Kidney (tissue), 14 donors: ENCODE measurements around the gene VPS8. TPM values are rescaled to one million over a fixed set of nuclear protein-coding genes. Genes with fewer than 3 reads are reported as not detected.

Source experiments
- DNase-seq, 5 donors: peaks; one replicate each; pipeline ENCODE4 v3.0.0-alpha.2; 2013 to 2020
- FAIRE-seq: peaks from 2 replicates; lab custom pipeline; 2012; peaks lifted over from hg19 to GRCh38; lab: Jason Lieb, UNC
- H3K27ac ChIP-seq, 2 donors: one replicate each; pipeline ENCODE4 v1.7.0; 2013; ENCODE audit warnings: low read depth in 2 of 2, low read length in 2 of 2, inconsistent platforms in 1 of 2
- H3K27me3 ChIP-seq: one replicate; pipeline ENCODE4 v1.7.1; 2013; ENCODE audit warnings: low read length, inconsistent platforms; ENCODE audit not compliant: control insufficient read depth, insufficient read depth
- H3K36me3 ChIP-seq, 3 donors: one replicate each; pipeline versions ENCODE4 v1.7.0 to v1.7.1; 2013; ENCODE audit warnings: low read length in 3 of 3, control low read depth in 1 of 3, inconsistent platforms in 1 of 3; ENCODE audit not compliant: insufficient read depth in 3 of 3, control insufficient read depth in 2 of 3
- H3K4me1 ChIP-seq, 3 donors: one replicate each; pipeline versions ENCODE4 v1.7.0 to v1.7.1; 2013; ENCODE audit warnings: low read length in 3 of 3, inconsistent platforms in 1 of 3, low read depth in 1 of 3; ENCODE audit not compliant: control insufficient read depth in 2 of 3, insufficient read depth in 2 of 3
- H3K4me3 ChIP-seq, 3 donors: one replicate each; pipeline versions ENCODE4 v1.7.0 to v1.8.1; 2013; ENCODE audit warnings: low read length in 3 of 3, control low read depth in 1 of 3, inconsistent platforms in 1 of 3
- H3K9ac ChIP-seq, 3 donors: one replicate each; pipeline versions ENCODE4 v1.7.0 to v1.7.1; 2013; ENCODE audit warnings: low read length in 3 of 3, control low read depth in 1 of 3, inconsistent platforms in 1 of 3
- H3K9me3 ChIP-seq, 3 donors: one replicate each; pipeline versions ENCODE4 v1.7.0 to v1.7.1; 2013; ENCODE audit warnings: low read length in 3 of 3, control low read depth in 1 of 3, inconsistent platforms in 1 of 3; ENCODE audit not compliant: control insufficient read depth in 2 of 3, insufficient read depth in 1 of 3
- intact Hi-C: fragments of 100-400 bp; cut with DNase I; formaldehyde crosslinking; loops from one replicate; pipeline ENCODE4 v1.11.1; 2022
- polyA plus RNA-seq: library from polyadenylated mRNA; stranded (reverse); fragments of 350-450 nt; fragmentation: Illumina TruSeq; extraction: RNeasy Lipid Tissue Mini Kit (QIAGEN cat#74804); gene quantifications from one replicate; pipeline ENCODE4 v1.2.3, GENCODE V29; 2014; ENCODE audit warnings: low read depth, low replicate concordance; ENCODE audit not compliant: insufficient read depth
- total RNA-seq: library from RNA; stranded (reverse); fragmentation: NEBNext Ultra II Directional; extraction: Animal tissue kit (Norgen Biotek cat#: 25700); gene quantifications from one replicate; pipeline ENCODE4 v1.2.1, GENCODE V29; 2021
- TF ChIP-seq, protein P1 (sequence below): IDR thresholded peaks from 3 replicates; pipeline ENCODE4 v1.5.1; 2012; ENCODE audit warnings: mild to moderate bottlenecking, moderate library complexity, borderline replicate concordance; ENCODE audit not compliant: insufficient read depth; ENCODE audit errors: extremely low read depth
- donor health status: control.
- donor health status: control.
- donor health status: control.
- donor health status: control.
- donor health status: control.
- donor health status: DM: yes; HTN: yes; CAD: no.
- donor health status: Normal renal cell carcinoma (clear cell type).

The VPS8 gene
- total and polyA plus RNA-seq, 2 donors from 2014 or later = 10.8 to 55.0 TPM

DNA sequence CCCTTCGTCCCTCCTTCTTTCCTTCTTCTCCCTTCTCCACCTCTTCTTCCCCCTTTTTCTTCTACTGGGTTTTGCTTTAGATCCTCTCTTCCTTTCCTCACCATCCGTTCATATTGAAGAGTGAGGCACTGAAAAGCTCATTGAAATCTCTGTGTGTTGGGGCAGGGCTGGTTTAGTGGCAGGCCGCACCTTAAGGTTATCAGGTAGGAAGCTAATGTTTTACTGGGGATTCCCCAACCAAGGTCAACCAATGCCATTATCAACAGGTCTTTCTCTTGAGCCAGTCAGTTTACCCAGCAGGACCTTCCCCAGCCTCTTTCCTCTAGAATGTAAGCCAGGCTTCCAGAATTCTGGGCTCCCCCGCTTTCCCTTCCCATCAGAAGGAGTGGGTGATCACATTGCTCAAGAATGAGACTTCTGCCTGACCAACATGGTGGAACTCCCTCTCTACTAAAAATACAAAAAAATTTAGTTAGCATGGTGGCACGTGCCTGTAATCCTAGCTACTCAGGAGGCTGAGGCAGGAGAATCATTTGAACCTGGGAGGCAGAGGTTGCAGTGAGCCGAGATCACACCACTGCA lies 11.5 kb upstream of the VPS8 start:
- Histone ChIP-seq H3K4me1 (no peaks in the 10 kb centered on the region), H3K27me3 (no peaks in the 10 kb centered on the region), H3K9me3 (no peaks in the 10 kb centered on the region), H3K27ac (no peak overlapping the region), H3K4me3 (no peak overlapping the region), H3K9ac (no peak overlapping the region), H3K36me3 (no peaks in the 10 kb centered on the region)
- TF ChIP-seq, protein P1, sequence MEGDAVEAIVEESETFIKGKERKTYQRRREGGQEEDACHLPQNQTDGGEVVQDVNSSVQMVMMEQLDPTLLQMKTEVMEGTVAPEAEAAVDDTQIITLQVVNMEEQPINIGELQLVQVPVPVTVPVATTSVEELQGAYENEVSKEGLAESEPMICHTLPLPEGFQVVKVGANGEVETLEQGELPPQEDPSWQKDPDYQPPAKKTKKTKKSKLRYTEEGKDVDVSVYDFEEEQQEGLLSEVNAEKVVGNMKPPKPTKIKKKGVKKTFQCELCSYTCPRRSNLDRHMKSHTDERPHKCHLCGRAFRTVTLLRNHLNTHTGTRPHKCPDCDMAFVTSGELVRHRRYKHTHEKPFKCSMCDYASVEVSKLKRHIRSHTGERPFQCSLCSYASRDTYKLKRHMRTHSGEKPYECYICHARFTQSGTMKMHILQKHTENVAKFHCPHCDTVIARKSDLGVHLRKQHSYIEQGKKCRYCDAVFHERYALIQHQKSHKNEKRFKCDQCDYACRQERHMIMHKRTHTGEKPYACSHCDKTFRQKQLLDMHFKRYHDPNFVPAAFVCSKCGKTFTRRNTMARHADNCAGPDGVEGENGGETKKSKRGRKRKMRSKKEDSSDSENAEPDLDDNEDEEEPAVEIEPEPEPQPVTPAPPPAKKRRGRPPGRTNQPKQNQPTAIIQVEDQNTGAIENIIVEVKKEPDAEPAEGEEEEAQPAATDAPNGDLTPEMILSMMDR = no peak
- DNase-seq (no peak), FAIRE-seq (no peak)
- intact Hi-C loops = no loop called here

DNA sequence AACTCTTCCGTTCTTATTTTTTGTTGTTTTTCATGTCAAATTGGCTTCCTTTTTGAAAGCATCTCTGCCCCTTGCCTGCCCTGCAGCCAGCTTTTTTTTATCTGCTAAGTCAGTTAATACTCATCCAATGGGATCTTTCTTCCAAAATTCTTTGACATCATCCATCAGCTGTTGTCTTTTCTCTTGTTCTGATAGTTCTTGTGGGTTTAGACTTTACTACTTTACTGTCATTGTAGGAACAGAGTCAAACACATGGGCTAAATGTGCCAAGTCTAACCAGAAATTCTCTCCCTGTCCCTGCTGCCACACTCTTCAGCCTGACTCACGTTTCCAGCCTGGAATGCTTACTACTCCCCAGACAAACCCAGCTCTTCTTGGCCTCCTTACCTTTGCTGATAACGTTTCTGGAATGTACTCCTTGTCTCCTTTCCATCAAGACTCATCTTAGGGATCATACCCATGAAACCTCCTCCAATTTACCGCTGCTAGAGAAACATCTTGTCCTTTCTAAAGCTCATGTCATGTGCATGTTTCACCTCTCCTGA lies 10.7 kb upstream of the VPS8 start:
- Histone ChIP-seq H3K9ac (no peak overlapping the region), H3K4me1 (no peaks in the 10 kb centered on the region), H3K4me3 (no peak overlapping the region), H3K27me3 (no peaks in the 10 kb centered on the region), H3K36me3 (no peaks in the 10 kb centered on the region), H3K9me3 (no peaks in the 10 kb centered on the region), H3K27ac (no peak overlapping the region)
- TF ChIP-seq, protein P1 = no peak
- intact Hi-C loops = no loop called here
- FAIRE-seq (no peak), DNase-seq (no peak)

DNA sequence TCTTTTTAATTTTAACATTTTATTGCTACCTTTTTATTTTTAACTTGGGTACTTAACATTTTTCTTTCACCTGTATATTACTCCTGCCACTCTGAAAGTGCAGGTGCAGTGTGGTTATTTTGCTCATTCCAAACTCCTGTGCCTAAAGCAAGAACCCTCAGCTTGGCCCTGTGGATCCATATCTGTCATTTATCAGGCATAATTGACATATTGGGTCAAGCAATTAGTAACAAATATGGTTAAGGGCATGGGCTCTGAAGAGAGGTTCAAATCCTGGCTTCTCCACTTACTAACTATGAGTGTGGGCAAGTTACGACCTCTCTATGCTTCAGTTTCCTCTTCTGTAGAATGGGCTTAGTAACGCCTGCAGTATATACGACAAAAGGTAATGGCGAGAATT lies 9.8 kb upstream of the VPS8 start:
- H3K4me3 ChIP-seq = no peak overlapping the region
- H3K4me1 ChIP-seq = no peaks in the 10 kb centered on the region
- DNase-seq (no peak), FAIRE-seq (no peak)
- intact Hi-C loops = no loop called here
- no peak overlapping the region for H3K27ac ChIP-seq
- H3K27me3 ChIP-seq = no peaks in the 10 kb centered on the region
- H3K9ac ChIP-seq = no peak overlapping the region
- no peaks in the 10 kb centered on the region for H3K9me3 ChIP-seq
- TF ChIP-seq, protein P1 = no peak
- no peaks in the 10 kb centered on the region for H3K36me3 ChIP-seq

DNA sequence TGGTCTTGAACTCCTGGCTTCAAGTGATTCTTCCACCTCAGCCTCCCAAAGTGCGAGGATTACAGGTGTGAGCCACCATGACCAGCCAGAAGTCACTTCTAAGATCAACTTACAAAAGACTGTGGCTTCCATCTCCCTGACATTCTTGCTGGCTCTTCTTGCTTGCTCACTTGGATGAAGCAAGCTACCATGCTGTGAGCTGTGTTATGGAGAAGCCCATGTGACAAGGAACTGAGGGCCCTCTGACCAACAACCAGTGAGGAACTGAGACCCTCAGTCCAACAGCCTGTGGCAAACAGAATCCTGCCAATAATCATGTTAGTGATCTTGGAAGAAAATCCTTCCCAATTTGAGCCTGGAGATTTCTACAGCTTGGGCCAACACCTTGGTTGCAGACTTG lies 7.2 kb upstream of the VPS8 start:
- H3K4me3 ChIP-seq = no peak overlapping the region
- DNase-seq = no peak
- H3K36me3 ChIP-seq = no peaks in the 10 kb centered on the region
- H3K4me1 ChIP-seq = no peaks in the 10 kb centered on the region
- no peaks in the 10 kb centered on the region for H3K27me3 ChIP-seq
- H3K9ac ChIP-seq = no peak overlapping the region
- intact Hi-C loops = no loop called here
- TF ChIP-seq, protein P1 = no peak
- no peak overlapping the region for H3K27ac ChIP-seq
- FAIRE-seq = no peak
- H3K9me3 ChIP-seq = no peaks in the 10 kb centered on the region
